Smooth muscle cell (in vitro differentiated cells): Measurements from ENCODE around the gene MPRIP. TPM values are rescaled to one million over a fixed set of nuclear protein-coding genes. Genes with fewer than 3 reads are reported as not detected.

Experiments
- DNase-seq: peaks from one replicate; lab custom pipeline; 2025; ENCODE audit not compliant: unreplicated experiment; lab: John Stamatoyannopoulos, UW
- H2AFZ ChIP-seq: fragments of 200-600 bp; sonication (generic); 2 replicates; pipeline ENCODE4 v1.6.0; 2016; ENCODE audit warnings: antibody characterized with exemption, low read depth, mild to moderate bottlenecking
- H3F3A ChIP-seq: fragments of 200-600 bp; sonication (generic); 2 replicates; pipeline ENCODE4 v1.6.0; 2017; ENCODE audit warnings: antibody characterized with exemption, low read depth
- H3K27ac ChIP-seq: fragments of 200-600 bp; sonication (generic); 2 replicates; pipeline ENCODE4 v1.5.1; 2016; ENCODE audit warnings: low read depth, mild to moderate bottlenecking
- H3K27me3 ChIP-seq: fragments of 200-600 bp; sonication (generic); 2 replicates; pipeline ENCODE4 v1.6.1; 2016; ENCODE audit warnings: low read depth, mild to moderate bottlenecking
- H3K36me3 ChIP-seq: fragments of 200-600 bp; sonication (generic); 2 replicates; pipeline ENCODE4 v1.5.1; 2016; ENCODE audit warnings: low read depth
- H3K4me1 ChIP-seq: fragments of 200-600 bp; sonication (generic); 2 replicates; pipeline ENCODE4 v1.5.1; 2016; ENCODE audit warnings: low read depth
- H3K4me2 ChIP-seq: fragments of 200-600 bp; sonication (generic); 2 replicates; pipeline ENCODE4 v1.6.0; 2016; ENCODE audit warnings: mild to moderate bottlenecking
- H3K4me3 ChIP-seq: fragments of 200-600 bp; sonication (generic); 2 replicates; pipeline ENCODE4 v1.5.1; 2016; ENCODE audit warnings: mild to moderate bottlenecking
- H3K79me2 ChIP-seq: fragments of 200-600 bp; sonication (generic); 2 replicates; pipeline ENCODE4 v1.6.0; 2016; ENCODE audit warnings: low read depth, mild to moderate bottlenecking
- H3K9ac ChIP-seq: fragments of 200-600 bp; sonication (generic); 2 replicates; pipeline ENCODE4 v1.6.0; 2016; ENCODE audit warnings: low read depth
- H3K9me3 ChIP-seq: fragments of 200-600 bp; sonication (generic); replicated peaks from 2 replicates; pipeline ENCODE4 v1.5.1; 2016; ENCODE audit warnings: low read depth
- H4K20me1 ChIP-seq: fragments of 200-600 bp; sonication (generic); 2 replicates; pipeline ENCODE4 v1.6.0; 2016; ENCODE audit warnings: low read depth
- CTCF ChIP-seq: fragments of 200-600 bp; sonication (generic); IDR thresholded peaks from 2 replicates; pipeline ENCODE4 v1.5.1; 2017; ENCODE audit warnings: borderline replicate concordance, mild to moderate bottlenecking, antibody characterized with exemption; ENCODE audit not compliant: insufficient read depth, poor library complexity, severe bottlenecking
- WGBS: methylation state at CpG from one replicate; pipeline ENCODE4 v1.1.7; 2016; ENCODE audit warnings: low lambda C conversion rate; 5-methylcytosine and 5-hydroxymethylcytosine counted together
- polyA plus RNA-seq: library from polyadenylated mRNA; unstranded; fragments of >200 nt; fragmentation: Nextera tagmentation; extraction: Ambion mirVana; gene quantifications from 2 replicates; pipeline ENCODE4 v1.2.1, GENCODE V29; 2016
- total RNA-seq: library from RNA; depleted of rRNA; stranded (reverse); fragments of >200 nt; gene quantifications from 2 replicates; pipeline ENCODE4 v1.2.3, GENCODE V29; 2014

MPRIP gene
- total and polyA plus RNA-seq, 2 experiments from 2014 or later, result 58.8 to 69.3 TPM

GRCh38 chr17:17120294-17120693 is 78.0 kb downstream of the MPRIP start:
- Histone ChIP-seq H3K4me2 (no peak overlapping the region), H4K20me1 (peaks cover 99% of the 10 kb centered on the region), H3F3A (peaks cover 3% of the 10 kb centered on the region), H3K27me3 (no peaks in the 10 kb centered on the region), H3K4me3 (no peak overlapping the region), H3K9me3 (no peaks in the 10 kb centered on the region), H3K9ac (no peak overlapping the region), H3K36me3 (no peaks in the 10 kb centered on the region), H3K4me1 (no peaks in the 10 kb centered on the region), H2AFZ (no peak overlapping the region), H3K27ac (no peak overlapping the region), H3K79me2 (peaks cover 95% of the 10 kb centered on the region)
- no peak for TF ChIP-seq CTCF
- WGBS, result 87% methylated on average over 4 of the region's 4 CpGs
- no peak for DNase-seq

GRCh38 chr17:17120701-17121100 is 78.4 kb downstream of the MPRIP start:
- H3K9ac ChIP-seq, result no peak overlapping the region
- peaks cover 3% of the 10 kb centered on the region for H3F3A ChIP-seq
- no peaks in the 10 kb centered on the region for H3K27me3 ChIP-seq
- WGBS, result 76% methylated on average over 3 of the region's 3 CpGs
- H2AFZ ChIP-seq, result no peak overlapping the region
- peaks cover 99% of the 10 kb centered on the region for H4K20me1 ChIP-seq
- H3K79me2 ChIP-seq, result peaks cover 96% of the 10 kb centered on the region
- no peak overlapping the region for H3K27ac ChIP-seq
- no peak overlapping the region for H3K4me2 ChIP-seq
- no peaks in the 10 kb centered on the region for H3K36me3 ChIP-seq
- no peak for DNase-seq
- no peak overlapping the region for H3K4me3 ChIP-seq
- no peaks in the 10 kb centered on the region for H3K4me1 ChIP-seq
- H3K9me3 ChIP-seq, result no peaks in the 10 kb centered on the region
- TF ChIP-seq CTCF, result no peak

- H3K4me1 ChIP-seq, result no peaks in the 10 kb centered on the region
- no peak overlapping the region for H3K4me3 ChIP-seq
- no peak overlapping the region for H3K9ac ChIP-seq
- H3K36me3 ChIP-seq, result no peaks in the 10 kb centered on the region
- peaks cover 3% of the 10 kb centered on the region for H3F3A ChIP-seq
- no peaks in the 10 kb centered on the region for H3K27me3 ChIP-seq
- peaks cover 96% of the 10 kb centered on the region for H3K79me2 ChIP-seq
- no peak overlapping the region for H3K27ac ChIP-seq
- H4K20me1 ChIP-seq, result peaks cover 99% of the 10 kb centered on the region
- no peak overlapping the region for H2AFZ ChIP-seq
- no peak for DNase-seq
- H3K4me2 ChIP-seq, result no peak overlapping the region
- 84% methylated on average over 8 of the region's 8 CpGs for WGBS
- TF ChIP-seq CTCF, result no peak
- no peaks in the 10 kb centered on the region for H3K9me3 ChIP-seq
Observed at GRCh38 chr17:17121162-17121561, 78.9 kb downstream of the MPRIP start.

GRCh38 chr17:17122781-17123483 is 80.7 kb downstream of the MPRIP start:
- Histone ChIP-seq H3K9ac (no peak overlapping the region), H3F3A (peaks cover 3% of the 10 kb centered on the region), H2AFZ (no peak overlapping the region), H3K27ac (no peak overlapping the region), H3K4me2 (no peak overlapping the region), H3K4me1 (no peaks in the 10 kb centered on the region), H4K20me1 (peaks cover 99% of the 10 kb centered on the region), H3K36me3 (no peaks in the 10 kb centered on the region), H3K4me3 (no peak overlapping the region), H3K27me3 (no peaks in the 10 kb centered on the region), H3K79me2 (peaks cover 81% of the 10 kb centered on the region), H3K9me3 (no peaks in the 10 kb centered on the region)
- DNase-seq, result no peak
- WGBS, result 97% methylated on average over 10 of the region's 10 CpGs
- no peak for TF ChIP-seq CTCF
